GM12892 (cell line): ENCODE results near the gene R3HDM2.
A peak's percentile ranks its signal among the peaks of the same experiment; 100 is the strongest.
"Not testable (repeated sequence)": the region's sequence is repeated elsewhere in the genome, so short reads cannot be mapped to it uniquely, and the experiment has no call there.

Experiments used
- DNase-seq: peaks from one replicate; pipeline ENCODE4 v3.0.0; 2011; ENCODE audit not compliant: insufficient read length
- FAIRE-seq: peaks from 2 replicates; lab custom pipeline; 2011; peaks lifted over from hg19 to GRCh38; lab: Jason Lieb, UNC
- POLR2A ChIP-seq: IDR thresholded peaks from 2 replicates; pipeline ENCODE4 v1.6.1; 2011; ENCODE audit warnings: low read depth, low read length, control low read depth
- POLR2AphosphoS5 ChIP-seq: IDR thresholded peaks from 2 replicates; pipeline ENCODE4 v1.6.1; 2011; ENCODE audit warnings: low read depth, low read length, control low read depth
- TAF1 ChIP-seq: IDR thresholded peaks from 2 replicates; pipeline ENCODE4 v1.6.1; 2011; ENCODE audit warnings: low read depth, mild to moderate bottlenecking, control low read depth, low read length, borderline replicate concordance

R3HDM2 gene

GRCh38 chr12:57404966-57405640, 25.7 kb downstream of the R3HDM2 start:
- TF ChIP-seq POLR2A (no peak), TAF1 (no peak), POLR2AphosphoS5 (no peak)
- no peak for DNase-seq
- FAIRE-seq: no peak

GRCh38 chr12:57402156-57402555, 28.7 kb downstream of the R3HDM2 start:
- not testable (repeated sequence) for DNase-seq, FAIRE-seq

DNA sequence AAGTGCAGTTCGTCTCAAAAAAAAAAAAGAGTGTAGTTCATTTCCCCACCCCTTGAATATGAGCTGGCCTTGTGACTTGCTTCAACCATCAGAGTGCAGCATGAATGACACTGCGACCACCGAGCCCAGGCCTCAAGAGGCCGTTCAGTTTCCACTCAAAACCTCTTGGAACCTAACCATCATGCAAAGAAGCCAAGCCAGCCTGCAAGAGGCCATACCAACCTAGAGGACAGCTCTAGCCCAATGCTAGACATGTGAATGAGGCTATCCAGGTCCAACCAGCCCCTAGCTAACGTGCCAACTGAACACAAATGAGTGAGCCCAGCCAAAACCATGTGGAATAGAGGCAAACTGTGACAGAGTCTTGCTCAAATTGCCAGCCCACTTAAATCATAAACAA, 29.7 kb downstream of the R3HDM2 start:
- FAIRE-seq (no peak), DNase-seq (no peak)
- no peak for TF ChIP-seq POLR2AphosphoS5
- no peak for TF ChIP-seq POLR2A
- no peak for TF ChIP-seq TAF1

- DNase-seq, FAIRE-seq: not testable (repeated sequence)
These were observed 31.0 kb downstream of the R3HDM2 start for GRCh38 chr12:57399718-57400463.

DNA sequence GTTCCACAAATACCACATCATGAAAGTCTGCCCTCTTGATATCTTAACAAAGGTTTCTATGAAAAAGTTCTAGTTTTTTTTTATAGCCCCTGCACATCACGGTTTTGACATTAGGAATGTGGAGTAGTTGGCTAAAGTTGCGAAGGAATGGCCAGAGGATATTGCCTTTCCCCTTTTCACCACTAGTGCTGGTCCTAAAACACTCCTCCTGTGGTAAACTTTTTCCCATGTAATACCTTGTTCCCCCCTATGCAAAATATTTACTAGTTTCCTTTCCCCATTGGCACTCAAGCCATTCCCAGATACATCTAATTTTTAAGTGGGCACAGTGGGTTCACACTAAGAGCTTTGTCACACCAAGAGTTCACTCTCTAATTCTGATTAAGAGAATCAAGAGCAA, 33.4 kb downstream of the R3HDM2 start:
- FAIRE-seq: no peak
- TF ChIP-seq TAF1: no peak
- TF ChIP-seq POLR2A: no peak
- no peak for TF ChIP-seq POLR2AphosphoS5
- no peak for DNase-seq

DNA sequence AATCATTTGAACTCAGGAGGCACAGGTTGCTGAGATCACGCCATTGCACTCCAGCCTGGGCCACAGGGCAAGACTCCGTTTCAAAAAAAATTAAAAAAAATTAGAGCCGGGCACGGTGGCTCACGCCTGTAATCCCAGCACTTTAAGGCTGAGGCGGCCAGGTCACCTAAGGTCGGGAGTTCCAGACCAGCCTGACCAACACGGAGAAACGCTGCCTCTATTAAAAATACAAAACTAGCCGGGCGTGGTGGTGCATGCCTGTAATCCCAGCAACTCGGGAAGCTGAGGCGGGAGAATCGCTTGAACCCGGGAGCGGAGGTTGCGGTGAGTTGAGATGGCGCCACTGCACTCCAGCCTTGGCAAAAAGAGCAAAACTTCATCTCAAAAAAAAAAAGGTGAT, 35.7 kb downstream of the R3HDM2 start:
- DNase-seq (no peak), FAIRE-seq (no peak)
- TF ChIP-seq POLR2AphosphoS5 (no peak), TAF1 (no peak), POLR2A (no peak)

GRCh38 chr12:57390174-57390573, 40.7 kb downstream of the R3HDM2 start:
- TF ChIP-seq POLR2A (no peak), POLR2AphosphoS5 (no peak), TAF1 (no peak)
- FAIRE-seq (no peak), DNase-seq (no peak)

- DNase-seq (no peak), FAIRE-seq (no peak)
- TF ChIP-seq POLR2A (no peak), POLR2AphosphoS5 (no peak), TAF1 (no peak)
These were observed 41.8 kb downstream of the R3HDM2 start for GRCh38 chr12:57389033-57389432.

DNA sequence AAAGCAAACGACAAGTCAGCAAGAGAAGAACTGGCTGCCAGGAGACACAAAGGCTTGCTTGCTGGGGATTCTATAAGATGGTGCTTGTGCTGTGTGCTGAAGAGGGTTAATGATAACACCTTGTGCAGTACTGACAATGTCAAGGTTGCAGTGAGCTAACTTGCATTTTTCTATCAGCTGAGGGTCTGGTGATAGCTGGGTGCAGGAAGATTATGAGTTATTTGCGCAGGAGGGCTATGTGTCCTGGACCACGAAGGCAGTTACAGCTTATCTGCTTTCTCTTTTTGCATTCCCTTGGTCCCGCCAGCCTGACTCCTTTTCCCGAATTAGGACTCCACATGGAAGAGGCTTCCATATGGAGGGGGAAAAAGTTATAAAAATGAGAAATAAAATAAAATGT, 42.4 kb downstream of the R3HDM2 start:
- DNase-seq (no peak), FAIRE-seq (no peak)
- no peak for TF ChIP-seq POLR2AphosphoS5
- no peak for TF ChIP-seq TAF1
- no peak for TF ChIP-seq POLR2A

DNA sequence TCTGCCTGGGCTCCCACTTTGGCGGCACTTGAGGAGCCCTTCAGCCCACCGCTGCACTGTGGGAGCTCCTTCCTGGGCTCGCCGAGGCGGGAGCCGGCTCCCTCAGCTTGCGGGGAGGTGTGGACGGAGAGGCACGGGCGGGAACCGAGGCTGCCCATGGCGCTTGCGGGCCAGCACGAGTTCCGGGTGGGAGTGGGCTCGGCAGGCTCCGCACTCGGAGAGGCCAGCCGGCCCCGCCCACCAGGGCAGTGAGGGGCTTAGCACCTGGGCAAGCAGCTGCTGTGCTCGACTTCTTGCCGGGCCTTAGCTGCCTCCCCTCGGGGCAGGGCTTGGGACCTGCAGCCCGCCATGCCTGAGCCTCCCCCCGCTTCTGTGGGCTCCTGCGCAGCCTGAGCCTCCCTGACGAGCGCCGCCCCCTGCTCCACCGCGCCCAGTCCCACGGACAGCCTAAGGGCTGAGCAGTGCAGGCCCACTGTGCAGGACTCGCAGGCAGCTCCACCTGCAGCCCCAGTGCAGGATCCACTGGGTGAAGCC, 44.6 kb downstream of the R3HDM2 start:
- no peak for FAIRE-seq
- no peak for DNase-seq
- no peak for TF ChIP-seq POLR2AphosphoS5
- no peak for TF ChIP-seq POLR2A
- no peak for TF ChIP-seq TAF1

- FAIRE-seq: no peak
- DNase-seq: peak; percentile 13
- no peak for TF ChIP-seq POLR2A
These were observed 45.3 kb downstream of the R3HDM2 start for GRCh38 chr12:57385586-57385985.

DNA sequence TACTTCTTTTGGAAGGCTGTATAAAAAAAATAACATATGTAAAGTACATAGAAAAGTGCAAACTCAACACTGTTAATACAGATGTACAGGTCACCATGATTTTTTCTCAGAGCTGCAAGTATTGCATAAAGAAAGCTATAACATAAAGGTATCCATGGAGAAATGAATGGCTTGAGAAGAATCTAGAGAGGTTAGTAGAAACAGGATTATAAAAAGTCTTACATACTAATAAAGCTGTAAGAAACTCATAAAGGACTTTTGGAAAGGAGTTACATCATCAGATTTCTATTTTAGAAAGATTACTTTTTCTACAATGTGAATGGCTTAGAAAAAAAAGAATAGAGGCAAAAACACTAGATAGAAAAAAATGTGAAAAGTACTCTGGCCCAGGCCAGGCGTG, 46.4 kb downstream of the R3HDM2 start:
- TF ChIP-seq TAF1: no peak
- TF ChIP-seq POLR2AphosphoS5: no peak
- TF ChIP-seq POLR2A: no peak
- FAIRE-seq (no peak), DNase-seq (no peak)

- DNase-seq: no peak
- FAIRE-seq: no peak
- TF ChIP-seq POLR2AphosphoS5 (no peak), TAF1 (no peak), POLR2A (no peak)
These were observed 49.1 kb downstream of the R3HDM2 start for GRCh38 chr12:57381693-57382220.
